GM12878 (cell line): ENCODE data around the gene INSL3. TPM values are rescaled to one million over a fixed set of nuclear protein-coding genes. Genes with fewer than 3 reads are reported as not detected.

Experiments
- ATAC-seq: fragments of 200-7000 bp; cut with Tn5 transposase; 3 replicates; pipeline ENCODE4 v1.9.1; 2020; ENCODE audit warnings: mild to moderate bottlenecking, moderate library complexity
- BruUV-seq: library from RNA; stranded (reverse); fragments of 400-500 nt; replicated peaks from 2 replicates; lab custom pipeline; 2021; lab: Mats Ljungman, UMichigan
- CTCF ChIA-PET: fragments of 300-600 bp; sonication (Branson Sonifier 250); formaldehyde crosslinking; extraction: SDS; loops from one replicate; lab custom pipeline; 2021; ENCODE audit warnings: inconsistent platforms; lab: Yijun Ruan, JAX
- POLR2A ChIA-PET: fragments of 350-600 bp; formaldehyde crosslinking; extraction: SDS; loops from one replicate; lab custom pipeline; 2021; ENCODE audit warnings: inconsistent platforms; lab: Charles Lee
- RAD21 ChIA-PET: fragments of 300-600 bp; sonication (Branson Sonifier 250); formaldehyde crosslinking; loops from one replicate; lab custom pipeline; 2023; ENCODE audit warnings: antibody characterized with exemption; ENCODE audit not compliant: unreplicated experiment; lab: Charles Lee
- SMC1A ChIA-PET: fragments of 300-600 bp; sonication (Branson Sonifier 250); formaldehyde crosslinking; loops from one replicate; lab custom pipeline; 2023; ENCODE audit not compliant: unreplicated experiment, uncharacterized antibody; lab: Charles Lee
- DNase-seq: peaks from one replicate; pipeline ENCODE4 v3.0.0-alpha.2; 2011; ENCODE audit warnings: low read depth, low spot score
- FAIRE-seq: peaks from 3 replicates; lab custom pipeline; 2011; peaks lifted over from hg19 to GRCh38; lab: Jason Lieb, UNC
- H2AFZ ChIP-seq: 2 replicates; pipeline ENCODE4 v1.6.0; 2011; ENCODE audit warnings: low read depth, low read length, control low read depth; ENCODE audit not compliant: control insufficient read depth
- H3K27ac ChIP-seq: 2 replicates; pipeline ENCODE4 v1.5.1; 2011; ENCODE audit warnings: control low read depth; ENCODE audit not compliant: control insufficient read depth, insufficient read depth
- H3K27me3 ChIP-seq, 2 experiments: replicated peaks in 1 of 2; 2 replicates each; pipeline versions ENCODE4 v1.6.0 to v1.6.1; 2011; ENCODE audit warnings: low read length in 1 of 2; ENCODE audit not compliant: control insufficient read depth in 2 of 2, insufficient read depth in 2 of 2
- H3K36me3 ChIP-seq, 2 experiments: 2 replicates each; pipeline ENCODE4 v1.5.1; 2011; ENCODE audit warnings: low read length in 1 of 2; ENCODE audit not compliant: control insufficient read depth in 2 of 2, insufficient read depth in 2 of 2
- H3K4me1 ChIP-seq: 2 replicates; pipeline ENCODE4 v1.6.1; 2011; ENCODE audit warnings: mild to moderate bottlenecking, low read length, moderate library complexity, mixed read lengths; ENCODE audit not compliant: control insufficient read depth, insufficient read depth
- H3K4me2 ChIP-seq: 2 replicates; pipeline ENCODE4 v1.6.0; 2011; ENCODE audit warnings: control low read depth; ENCODE audit not compliant: control insufficient read depth, insufficient read depth
- H3K4me3 ChIP-seq: fragments of 200-600 bp; sonication (generic); 2 replicates; pipeline ENCODE4 v1.5.1; 2016
- H3K79me2 ChIP-seq: 2 replicates; pipeline ENCODE4 v1.6.0; 2011; ENCODE audit warnings: low read length; ENCODE audit not compliant: control insufficient read depth, insufficient read depth
- H3K9ac ChIP-seq: 2 replicates; pipeline ENCODE4 v1.8.0; 2011; ENCODE audit warnings: low read length, control low read depth, mixed read lengths; ENCODE audit not compliant: control insufficient read depth, insufficient read depth
- H3K9me3 ChIP-seq: replicated peaks from 3 replicates; pipeline ENCODE4 v1.5.1; 2011; ENCODE audit warnings: mild to moderate bottlenecking, low read length; ENCODE audit not compliant: control insufficient read depth, insufficient read depth
- H4K20me1 ChIP-seq: 2 replicates; pipeline ENCODE4 v1.6.0; 2011; ENCODE audit not compliant: control insufficient read depth, insufficient read depth
- CHD4 ChIP-seq: fragments of 200-600 bp; sonication (generic); IDR thresholded peaks from 2 replicates; pipeline ENCODE4 v1.6.1; 2016; ENCODE audit warnings: mild to moderate bottlenecking
- ELK1 ChIP-seq: IDR thresholded peaks from 2 replicates; pipeline ENCODE4 v1.6.1; 2012; ENCODE audit warnings: low read depth, low read length, improper control_type of control experiment
- FOXM1 ChIP-seq: IDR thresholded peaks from 2 replicates; pipeline ENCODE4 v1.6.1; 2012; ENCODE audit warnings: low read depth, mild to moderate bottlenecking, inconsistent platforms, low read length, moderate library complexity
- IKZF1 ChIP-seq: fragments of 450-650 bp; conservative IDR thresholded peaks from 2 replicates; pipeline ENCODE4 v1.6.1; 2017; ENCODE audit warnings: antibody characterized with exemption, mild to moderate bottlenecking
- IKZF2 ChIP-seq, 2 experiments: fragments of 450-650 bp; IDR thresholded peaks; 2 replicates each; pipeline ENCODE4 v1.6.1; 2017; ENCODE audit warnings: mild to moderate bottlenecking in 2 of 2, moderate library complexity in 2 of 2
- JUND ChIP-seq: IDR thresholded peaks from 2 replicates; pipeline ENCODE4 v1.6.1; 2012; ENCODE audit warnings: low read depth, mild to moderate bottlenecking, low read length, improper control_type of control experiment, moderate library complexity
- KLF5 ChIP-seq: fragments of 450-650 bp; IDR thresholded peaks from 2 replicates; pipeline ENCODE4 v1.6.1; 2014; ENCODE audit warnings: mild to moderate bottlenecking; ENCODE audit not compliant: partially characterized antibody
- LARP7 ChIP-seq: fragments of 450-650 bp; IDR thresholded peaks from 2 replicates; pipeline ENCODE4 v1.6.1; 2017; ENCODE audit warnings: mild to moderate bottlenecking
- MTA3 ChIP-seq: IDR thresholded peaks from 2 replicates; pipeline ENCODE4 v1.6.1; 2012; ENCODE audit warnings: low read length, inconsistent platforms, borderline replicate concordance
- NFIC ChIP-seq: IDR thresholded peaks from 2 replicates; pipeline ENCODE4 v1.6.1; 2012; ENCODE audit warnings: low read depth, mild to moderate bottlenecking, inconsistent platforms, low read length, moderate library complexity
- NR2C2 ChIP-seq: IDR thresholded peaks from 2 replicates; pipeline ENCODE4 v1.6.1; 2011; ENCODE audit warnings: borderline replicate concordance, low read depth; ENCODE audit not compliant: control insufficient read depth, insufficient read length
- RAD21 ChIP-seq: IDR thresholded peaks from 2 replicates; pipeline ENCODE4 v1.6.1; 2011; ENCODE audit warnings: mild to moderate bottlenecking, low read depth, low read length, moderate library complexity; ENCODE audit not compliant: insufficient read depth
- RELB ChIP-seq: fragments of 450-650 bp; IDR thresholded peaks from 2 replicates; pipeline ENCODE4 v1.6.1; 2017; ENCODE audit warnings: low read depth, mild to moderate bottlenecking, moderate library complexity
- RFX5 ChIP-seq: IDR thresholded peaks from 2 replicates; pipeline ENCODE4 v1.6.1; 2011; ENCODE audit warnings: low read depth, low read length, improper control_type of control experiment
- STAT1 ChIP-seq: fragments of 450-650 bp; conservative IDR thresholded peaks from 2 replicates; pipeline ENCODE4 v1.6.1; 2014; ENCODE audit warnings: antibody characterized with exemption, mild to moderate bottlenecking
- USF2 ChIP-seq: IDR thresholded peaks from 2 replicates; pipeline ENCODE4 v1.6.1; 2011; ENCODE audit warnings: low read depth, low read length, improper control_type of control experiment, borderline replicate concordance
- WGBS: methylation state at CpG from one replicate; pipeline ENCODE4 v1.1.6; 2016; ENCODE audit warnings: low lambda C conversion rate; ENCODE audit not compliant: insufficient replicate concordance, insufficient coverage; ENCODE audit errors: missing lambda C conversion rate; 5-methylcytosine and 5-hydroxymethylcytosine counted together
- in situ Hi-C: fragments of 300-500 bp; cut with MboI; formaldehyde crosslinking; loops from 9 replicates; pipeline ENCODE4 v1.14.3; 2018; ENCODE audit warnings: mixed read lengths
- intact Hi-C: fragments of 100-400 bp; cut with micrococcal nuclease; formaldehyde crosslinking; loops from one replicate; pipeline ENCODE4 v1.14.2; 2022; ENCODE audit not compliant: unreplicated experiment
- polyA plus RNA-seq, 11 experiments: library from polyadenylated mRNA; depleted of rRNA in 4 of 11; unstranded in 6 of 11; stranded (reverse) in 5 of 11; fragments of >200 nt; fragmentation: Nextera tagmentation in 4 of 11; fragmentation: Illumina TruSeq in 1 of 11; extraction: Ambion mirVana in 4 of 11; extraction: Trizol in 1 of 11; gene quantifications; 1 replicate in 1 of 11; 2 replicates in 10 of 11; pipeline versions ENCODE4 v1.2.1 to v1.2.3, GENCODE V29; 2011 to 2016; ENCODE audit warnings: inconsistent platforms in 2 of 11, missing spikeins in 2 of 11, low read depth in 1 of 11
- total RNA-seq, 4 experiments: library from RNA; depleted of rRNA in 3 of 4; stranded (reverse); fragments of >200 nt in 3 of 4; fragmentation: Illumina TruSeq in 1 of 4; extraction: Trizol in 1 of 4; gene quantifications; 2 replicates each; pipeline versions ENCODE4 v1.2.1 to v1.2.3, GENCODE V29; 2013 to 2021

INSL3 gene
- total and polyA plus RNA-seq, 10 of the 15 experiments (the other 5 are each of a cell fraction or from before 2014, with no cell fraction given), result 0.27 to 1.9 (median 0.70) TPM

GRCh38 chr19:17796838-17797423, 24.4 kb downstream of the INSL3 start:
- Histone ChIP-seq H3K4me3 (no peak overlapping the region), H3K27me3 (peaks cover 3 to 6% of the 10 kb centered on the region in 2 experiments; a peak in 3 of 4 replicates), H3K79me2 (no peaks in the 10 kb centered on the region), H3K9me3 (no peaks in the 10 kb centered on the region), H2AFZ (no peak overlapping the region), H3K36me3 (no peaks in the 10 kb centered on the region), H3K4me1 (no peaks in the 10 kb centered on the region), H3K27ac (no peak overlapping the region), H4K20me1 (no peaks in the 10 kb centered on the region), H3K4me2 (no peak overlapping the region), H3K9ac (no peak overlapping the region)
- intact Hi-C loops, result no loop called here
- DNase-seq (no peak), FAIRE-seq (no peak), ATAC-seq (no peak)
- in situ Hi-C loops, result no loop called here
- POLR2A ChIA-PET, result no interaction called here
- BruUV-seq, result no TSS peak
- TF ChIP-seq ELK1 (no peak), NFIC (no peak), JUND (no peak), CHD4 (no peak), USF2 (no peak), RFX5 (no peak), RELB (no peak), STAT1 (no peak), KLF5 (no peak), IKZF2 (IDR thresholded peaks at IDR 0.05) (no peak), FOXM1 (no peak), MTA3 (no peak), RAD21 (no peak), NR2C2 (no peak), LARP7 (no peak), IKZF1 (no peak)
- WGBS, result 0% methylated on average over 1 of the region's 1 CpG
- CTCF ChIA-PET, result interaction anchor here (0.8 kb wide), 1 partner anchor 58 kb away, joined by 3 read pairs; no protein-coding TSS in a partner anchor
- RAD21 ChIA-PET, result no interaction called here
- SMC1A ChIA-PET, result no interaction called here
